Uterus (tissue), 4 donors: Measurements from ENCODE around the gene PPM1G. TPM values are rescaled to one million over a fixed set of nuclear protein-coding genes. Genes with fewer than 3 reads are reported as not detected.

Source experiments
- DNase-seq, 2 donors: peaks; one replicate each; pipeline ENCODE4 v3.0.0-alpha.2; 2019 to 2020
- H3K27ac ChIP-seq, 2 donors: fragments of 200-600 bp; sonication (generic); 1 replicate in 1 of 2; 2 replicates in 1 of 2; pipeline ENCODE4 v1.5.1; 2016 to 2018
- H3K27me3 ChIP-seq, 2 donors: fragments of 200-600 bp; sonication (generic); one replicate each; pipeline ENCODE4 v1.5.1; 2018 to 2019; ENCODE audit warnings: control low read depth in 1 of 2
- H3K36me3 ChIP-seq, 2 donors: fragments of 200-600 bp; sonication (generic); one replicate each; pipeline ENCODE4 v1.5.1; 2019; ENCODE audit warnings: control low read depth in 1 of 2
- H3K4me1 ChIP-seq, 2 donors: fragments of 200-600 bp; sonication (generic); one replicate each; pipeline ENCODE4 v1.5.1; 2018 to 2019; ENCODE audit warnings: control low read depth in 1 of 2
- H3K4me3 ChIP-seq, 2 donors: fragments of 200-600 bp; sonication (generic); 1 replicate in 1 of 2; 2 replicates in 1 of 2; pipeline ENCODE4 v1.5.1; 2018 to 2019; ENCODE audit warnings: mild to moderate bottlenecking in 1 of 2
- H3K9me3 ChIP-seq, 2 donors: fragments of 200-600 bp; sonication (generic); one replicate each; pipeline ENCODE4 v1.5.1; 2019; ENCODE audit warnings: control low read depth in 1 of 2
- POLR2A ChIP-seq, 2 donors: fragments of 450-650 bp; IDR thresholded peaks; one replicate each; pipeline ENCODE4 v1.6.1; 2016; ENCODE audit warnings: antibody characterized with exemption in 2 of 2, mild to moderate bottlenecking in 1 of 2, moderate library complexity in 1 of 2
- intact Hi-C: fragments of 100-400 bp; cut with DNase I; formaldehyde crosslinking; loops from one replicate; pipeline ENCODE4 v1.15.1; 2023; ENCODE audit warnings: low total_unique reads
- total RNA-seq, 4 donors: library from RNA; depleted of rRNA in 3 of 4; stranded (reverse); fragments of >200 nt in 3 of 4; gene quantifications; one replicate each; pipeline versions ENCODE4 v1.1.0 to v1.2.4, GENCODE V29; 2014 to 2023
- TF ChIP-seq, protein P1 (sequence below), 4 experiments: fragments of 200-600 bp in 2 of 4; fragments of 450-650 bp in 2 of 4; sonication (generic) in 2 of 4; IDR thresholded peaks; one replicate each; pipeline ENCODE4 v1.5.1; 2016 to 2019; ENCODE audit warnings: antibody characterized with exemption in 4 of 4, mild to moderate bottlenecking in 2 of 4, moderate library complexity in 1 of 4
- donor health status: DM: yes; HTN: yes; CAD: no.

The PPM1G gene
- total RNA-seq, 4 donors from 2014 or later, result 15.9 to 54.1 (median 42.2) TPM

DNA sequence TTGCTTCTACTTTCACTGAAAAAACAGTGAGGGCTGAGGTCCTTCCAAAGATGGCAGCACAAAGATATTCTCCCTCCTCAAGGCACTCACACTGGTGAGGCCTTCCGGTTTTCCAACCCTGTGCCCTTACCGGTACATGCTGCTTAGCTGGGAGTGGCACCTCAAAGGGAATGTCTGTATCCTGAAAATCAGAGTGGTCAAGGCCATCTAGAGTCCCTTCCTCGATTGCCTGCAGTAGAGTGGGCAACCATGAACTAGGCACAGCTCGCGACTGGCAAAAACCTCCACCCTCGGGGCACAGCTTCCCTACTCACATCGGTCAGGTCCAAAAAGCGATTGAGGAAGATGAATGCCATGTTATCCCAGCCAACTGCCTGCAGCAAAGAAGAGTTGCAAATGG is 36.2 kb upstream of the PPM1G start:
- H3K4me3 ChIP-seq, result no peak overlapping the region
- no peaks in the 10 kb centered on the region for H3K36me3 ChIP-seq
- TF ChIP-seq, protein P1, sequence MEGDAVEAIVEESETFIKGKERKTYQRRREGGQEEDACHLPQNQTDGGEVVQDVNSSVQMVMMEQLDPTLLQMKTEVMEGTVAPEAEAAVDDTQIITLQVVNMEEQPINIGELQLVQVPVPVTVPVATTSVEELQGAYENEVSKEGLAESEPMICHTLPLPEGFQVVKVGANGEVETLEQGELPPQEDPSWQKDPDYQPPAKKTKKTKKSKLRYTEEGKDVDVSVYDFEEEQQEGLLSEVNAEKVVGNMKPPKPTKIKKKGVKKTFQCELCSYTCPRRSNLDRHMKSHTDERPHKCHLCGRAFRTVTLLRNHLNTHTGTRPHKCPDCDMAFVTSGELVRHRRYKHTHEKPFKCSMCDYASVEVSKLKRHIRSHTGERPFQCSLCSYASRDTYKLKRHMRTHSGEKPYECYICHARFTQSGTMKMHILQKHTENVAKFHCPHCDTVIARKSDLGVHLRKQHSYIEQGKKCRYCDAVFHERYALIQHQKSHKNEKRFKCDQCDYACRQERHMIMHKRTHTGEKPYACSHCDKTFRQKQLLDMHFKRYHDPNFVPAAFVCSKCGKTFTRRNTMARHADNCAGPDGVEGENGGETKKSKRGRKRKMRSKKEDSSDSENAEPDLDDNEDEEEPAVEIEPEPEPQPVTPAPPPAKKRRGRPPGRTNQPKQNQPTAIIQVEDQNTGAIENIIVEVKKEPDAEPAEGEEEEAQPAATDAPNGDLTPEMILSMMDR (IDR thresholded peaks at IDR 0.05), result no peak
- no peak for TF ChIP-seq POLR2A (IDR thresholded peaks at IDR 0.05)
- H3K9me3 ChIP-seq, result no peaks in the 10 kb centered on the region
- H3K4me1 ChIP-seq, result no peaks in the 10 kb centered on the region
- no peak for DNase-seq
- intact Hi-C loops, result no loop called here
- H3K27me3 ChIP-seq, result no peaks in the 10 kb centered on the region
- H3K27ac ChIP-seq, result no peak overlapping the region

DNA sequence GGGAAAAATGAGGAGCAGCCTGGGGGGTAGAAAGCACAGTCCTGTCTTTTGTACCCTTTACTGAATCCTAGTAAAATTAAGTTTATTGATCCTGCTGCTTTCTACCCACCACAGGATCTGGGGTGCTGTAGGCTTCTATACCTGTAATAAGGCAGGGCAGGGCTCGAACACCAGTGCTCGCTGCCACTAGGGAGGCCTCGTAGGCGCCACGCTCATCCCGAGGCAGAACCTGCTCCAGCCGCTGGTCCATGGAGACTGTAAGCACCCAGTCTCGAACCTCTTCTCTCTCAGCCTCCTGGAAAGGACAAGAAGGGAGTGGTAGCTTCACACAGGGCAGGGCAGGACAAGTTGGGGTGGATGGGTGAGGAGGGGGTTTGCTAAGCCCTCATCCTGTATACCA is 35.8 kb upstream of the PPM1G start:
- intact Hi-C loops, result no loop called here
- H3K27me3 ChIP-seq, result no peaks in the 10 kb centered on the region
- H3K27ac ChIP-seq, result no peak overlapping the region
- DNase-seq, result no peak
- H3K4me3 ChIP-seq, result no peak overlapping the region
- no peaks in the 10 kb centered on the region for H3K4me1 ChIP-seq
- H3K9me3 ChIP-seq, result no peaks in the 10 kb centered on the region
- no peak for TF ChIP-seq POLR2A (IDR thresholded peaks at IDR 0.05)
- TF ChIP-seq, protein P1 (IDR thresholded peaks at IDR 0.05), result no peak
- no peaks in the 10 kb centered on the region for H3K36me3 ChIP-seq

DNA sequence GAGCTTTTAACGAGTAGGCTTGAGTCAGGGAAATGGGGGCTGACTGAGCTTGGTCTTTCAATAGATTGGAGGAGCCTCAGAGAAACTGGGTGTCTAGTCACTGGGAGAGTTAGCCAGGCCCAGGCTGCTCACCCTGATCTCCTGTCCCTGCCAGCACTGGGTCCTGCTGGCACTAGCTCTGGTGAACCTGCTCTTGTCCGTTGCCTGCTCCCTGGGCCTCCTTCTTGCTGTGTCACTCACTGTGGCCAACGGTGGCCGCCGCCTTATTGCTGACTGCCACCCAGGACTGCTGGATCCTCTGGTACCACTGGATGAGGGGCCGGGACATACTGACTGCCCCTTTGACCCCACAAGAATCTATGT is 33.5 kb upstream of the PPM1G start:
- H3K36me3 ChIP-seq, result no peaks in the 10 kb centered on the region
- no peak for TF ChIP-seq POLR2A (IDR thresholded peaks at IDR 0.05)
- TF ChIP-seq, protein P1 (IDR thresholded peaks at IDR 0.05), result no peak
- no peaks in the 10 kb centered on the region for H3K4me1 ChIP-seq
- peak overlapping the region in 1 of 2 donors; percentile 21 for H3K27ac ChIP-seq
- no peak overlapping the region for H3K4me3 ChIP-seq
- no peak for DNase-seq
- intact Hi-C loops, result no loop called here
- H3K9me3 ChIP-seq, result no peaks in the 10 kb centered on the region
- H3K27me3 ChIP-seq, result no peaks in the 10 kb centered on the region

DNA sequence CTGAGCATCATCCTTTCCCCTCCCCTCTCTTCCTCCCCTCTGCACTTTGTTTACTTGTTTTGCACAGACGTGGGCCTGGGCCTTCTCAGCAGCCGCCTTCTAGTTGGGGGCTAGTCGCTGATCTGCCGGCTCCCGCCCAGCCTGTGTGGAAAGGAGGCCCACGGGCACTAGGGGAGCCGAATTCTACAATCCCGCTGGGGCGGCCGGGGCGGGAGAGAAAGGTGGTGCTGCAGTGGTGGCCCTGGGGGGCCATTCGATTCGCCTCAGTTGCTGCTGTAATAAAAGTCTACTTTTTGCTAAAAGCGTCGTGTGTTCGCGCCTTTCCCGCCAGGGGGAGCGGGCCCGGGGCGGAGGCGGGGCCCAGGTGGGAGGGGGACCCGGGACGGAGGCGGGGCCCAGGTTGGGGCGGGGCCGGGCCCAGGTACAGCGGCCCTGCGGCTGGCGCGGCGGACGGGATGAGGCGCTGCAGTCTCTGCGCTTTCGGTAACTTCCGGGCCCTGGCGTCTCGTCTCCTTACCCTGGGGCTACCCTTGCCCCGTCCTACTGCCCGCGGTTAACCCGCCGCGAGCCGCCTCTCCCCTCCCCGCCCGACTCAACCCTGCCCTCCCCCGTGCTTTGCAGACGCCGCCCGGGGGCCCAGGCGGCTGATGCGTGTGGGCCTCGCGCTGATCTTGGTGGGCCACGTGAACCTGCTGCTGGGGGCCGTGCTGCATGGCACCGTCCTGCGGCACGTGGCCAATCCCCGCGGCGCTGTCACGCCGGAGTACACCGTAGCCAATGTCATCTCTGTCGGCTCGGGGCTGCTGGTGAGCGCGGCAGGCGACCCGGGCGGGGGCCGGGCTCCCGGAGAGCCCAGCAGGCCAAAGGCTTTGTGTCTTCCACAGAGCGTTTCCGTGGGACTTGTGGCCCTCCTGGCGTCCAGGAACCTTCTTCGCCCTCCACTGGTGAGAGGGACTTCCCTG is 32.8 kb upstream of the PPM1G start, which contains the start of gene KRTCAP3:
KRTCAP3 (plus strand) TSS at position 424 of the 962 bp plus-strand sequence; CDS start at position 456, 32 bp downstream.
- DNase-seq, result no peak

More for the DNA sequence above, 32.8 kb upstream of the PPM1G start, which contains the start of gene KRTCAP3:
- H3K4me3 ChIP-seq, result peak within 1 kb of the TSS in 1 of 2 donors; percentile 5
- no peaks in the 10 kb centered on the region for H3K9me3 ChIP-seq
- peak within 1 kb of the TSS in 1 of 2 donors; percentile 21 for H3K27ac ChIP-seq
- H3K36me3 ChIP-seq, result no peaks in the 10 kb centered on the region
- H3K4me1 ChIP-seq, result no peaks in the 10 kb centered on the region
- TF ChIP-seq, protein P1 (IDR thresholded peaks at IDR 0.05), result peak in 1 of 4 experiments; percentile 10
- peak in 1 of 2 donors; percentile 7 for TF ChIP-seq POLR2A (IDR thresholded peaks at IDR 0.05)
- intact Hi-C loops, result no loop called here
- no peaks in the 10 kb centered on the region for H3K27me3 ChIP-seq
